ENCODE data around the gene BICDL2. TPM values are rescaled to one million over a fixed set of nuclear protein-coding genes. Genes with fewer than 3 reads are reported as not detected.

Gene BICDL2
- total and polyA plus RNA-seq, 2 of the 8 experiments (the other 6 are each of a cell fraction or from before 2014, with no cell fraction given) = 7.3 to 15.9 TPM

DNA sequence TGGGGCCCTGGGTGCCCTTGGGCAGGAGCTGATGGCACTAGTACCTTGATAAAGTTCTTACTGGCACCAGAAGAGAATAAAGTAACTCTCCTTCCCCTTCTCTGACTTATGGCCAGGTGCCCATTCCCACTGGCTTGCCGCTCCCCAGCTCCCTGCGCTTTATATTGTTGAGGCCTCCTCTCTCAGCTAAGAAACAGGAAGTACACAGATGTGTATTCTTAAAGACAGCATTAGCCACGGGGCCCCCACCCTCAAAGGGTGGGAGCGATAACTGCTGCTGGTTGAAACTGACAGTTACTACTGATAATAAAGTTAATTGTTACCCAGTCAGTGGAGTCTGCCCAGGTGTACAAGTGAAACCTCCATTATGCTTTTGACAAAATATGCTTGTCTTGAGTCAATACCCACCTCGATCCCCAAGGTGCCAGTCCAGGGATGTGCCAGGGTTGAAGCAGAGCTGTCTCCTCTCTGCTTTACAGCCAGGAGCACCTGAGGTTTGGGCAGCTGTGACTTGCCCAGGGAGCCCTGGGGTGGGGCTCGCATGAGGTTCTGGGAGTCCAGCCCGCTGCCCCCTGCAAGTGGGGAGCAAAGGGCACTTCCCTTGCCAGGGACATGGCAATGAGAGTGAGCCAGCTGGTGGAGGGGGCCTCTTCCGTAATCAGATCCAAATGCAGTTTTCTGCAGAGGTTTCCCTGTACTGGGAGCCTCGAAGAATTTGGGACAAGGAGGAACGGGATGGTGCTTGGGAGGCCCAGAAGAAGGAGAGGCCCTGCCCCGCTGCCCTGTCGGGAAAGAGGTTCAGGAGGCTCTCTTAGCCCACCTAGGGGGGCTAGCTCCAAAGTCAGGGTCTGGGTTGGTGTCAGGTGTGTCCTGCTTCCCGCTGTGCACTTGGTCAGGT lies 29.4 kb downstream of the BICDL2 start (continued):
- no peak for TF ChIP-seq SUZ12 (IDR thresholded peaks at IDR 0.05; ENCODE audit: low read length)
- no peak for TF ChIP-seq ASH2L (IDR thresholded peaks at IDR 0.05; ENCODE audit: low read length)
- no peak for TF ChIP-seq HDAC2 (IDR thresholded peaks at IDR 0.05; ENCODE audit: borderline replicate concordance in 1 of 2, low read depth in 2 of 2, low read length in 2 of 2)

Data from H1 (cell line).